Measurements from ENCODE around the gene GSTA2.
"Not testable (repeated sequence)": the region's sequence is repeated elsewhere in the genome, so short reads cannot be mapped to it uniquely, and the experiment has no call there.

GSTA2 gene

GRCh38 chr6:52712136-52712535 is 51.1 kb downstream of the GSTA2 start:
- DNase-seq (ENCODE audit: extremely low spot score): no peak
- no peak for TF ChIP-seq FOXK2 (IDR thresholded peaks at IDR 0.05)
- no peak for TF ChIP-seq TARDBP (IDR thresholded peaks at IDR 0.05)
- no peak for TF ChIP-seq BHLHE40 (IDR thresholded peaks at IDR 0.05; ENCODE audit: borderline replicate concordance)
- ChIA-PET CTCF (no interaction called here), POLR2A (no interaction called here)

- DNase-seq (ENCODE audit: extremely low spot score): no peak
- ChIA-PET POLR2A (no interaction called here), CTCF (interaction anchor here (0.7 kb wide), 1 partner anchor 367 kb away, joined by 3 read pairs; no protein-coding TSS in a partner anchor)
- TF ChIP-seq ARNT (IDR thresholded peaks at IDR 0.05) (no peak), CTBP1 (IDR thresholded peaks at IDR 0.05; ENCODE audit: borderline replicate concordance) (no peak), FOXM1 (IDR thresholded peaks at IDR 0.05; ENCODE audit: borderline replicate concordance) (no peak), SP1 (IDR thresholded peaks at IDR 0.05) (no peak), SUZ12 (IDR thresholded peaks at IDR 0.05) (no peak), TARDBP (IDR thresholded peaks at IDR 0.05) (no peak), LEF1 (IDR thresholded peaks at IDR 0.05; ENCODE audit: borderline replicate concordance) (no peak), NFRKB (IDR thresholded peaks at IDR 0.05) (no peak), FOXA1 (IDR thresholded peaks at IDR 0.05) (no peak), BHLHE40 (IDR thresholded peaks at IDR 0.05; ENCODE audit: borderline replicate concordance) (no peak), FOXK2 (IDR thresholded peaks at IDR 0.05) (no peak)
- TF ChIP-seq, protein P1, sequence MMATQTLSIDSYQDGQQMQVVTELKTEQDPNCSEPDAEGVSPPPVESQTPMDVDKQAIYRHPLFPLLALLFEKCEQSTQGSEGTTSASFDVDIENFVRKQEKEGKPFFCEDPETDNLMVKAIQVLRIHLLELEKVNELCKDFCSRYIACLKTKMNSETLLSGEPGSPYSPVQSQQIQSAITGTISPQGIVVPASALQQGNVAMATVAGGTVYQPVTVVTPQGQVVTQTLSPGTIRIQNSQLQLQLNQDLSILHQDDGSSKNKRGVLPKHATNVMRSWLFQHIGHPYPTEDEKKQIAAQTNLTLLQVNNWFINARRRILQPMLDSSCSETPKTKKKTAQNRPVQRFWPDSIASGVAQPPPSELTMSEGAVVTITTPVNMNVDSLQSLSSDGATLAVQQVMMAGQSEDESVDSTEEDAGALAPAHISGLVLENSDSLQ (IDR thresholded peaks at IDR 0.05): no peak
Observed at GRCh38 chr6:52707963-52708680, 55.2 kb downstream of the GSTA2 start.

GRCh38 chr6:52706001-52706400 is 57.3 kb downstream of the GSTA2 start:
- TF ChIP-seq FOXK2 (IDR thresholded peaks at IDR 0.05) (no peak), BHLHE40 (IDR thresholded peaks at IDR 0.05; ENCODE audit: borderline replicate concordance) (no peak), SUZ12 (IDR thresholded peaks at IDR 0.05) (no peak)
- TF ChIP-seq, protein P1 (IDR thresholded peaks at IDR 0.05): no peak
- POLR2A ChIA-PET: no interaction called here
- CTCF ChIA-PET: no interaction called here
- DNase-seq (ENCODE audit: extremely low spot score): no peak

DNA sequence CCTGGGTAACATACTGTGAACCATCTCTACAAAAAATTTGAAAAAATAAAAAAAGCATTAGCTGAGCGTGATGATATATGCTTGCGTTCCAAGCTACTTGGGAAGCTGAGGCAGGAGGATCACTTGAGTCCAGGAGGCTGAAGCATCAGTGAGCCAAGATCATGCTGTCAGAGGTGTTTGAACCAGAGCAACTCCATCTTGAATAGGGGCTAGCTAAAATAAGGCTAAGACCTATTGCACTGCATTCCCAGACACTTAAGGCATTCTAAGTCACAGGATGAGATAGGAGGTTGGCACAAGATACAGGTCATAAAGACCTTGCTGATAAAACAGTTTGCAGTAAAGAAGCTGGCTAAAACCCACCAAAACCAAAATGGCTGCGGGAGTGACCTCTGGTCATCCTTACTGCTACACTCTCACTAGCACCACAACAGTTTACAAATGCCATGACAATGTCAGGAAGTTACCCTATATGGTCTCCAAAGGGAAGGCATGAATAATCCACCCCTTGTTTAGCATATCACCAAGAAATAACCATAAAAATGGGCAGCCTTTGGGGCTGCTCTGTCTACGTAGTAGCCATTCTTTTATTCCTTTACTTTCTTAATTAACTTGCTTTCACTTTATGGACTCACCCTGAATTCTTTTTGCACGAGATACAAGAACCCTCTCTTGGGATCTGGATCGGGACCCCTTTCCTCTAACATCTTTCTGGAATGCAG is 58.3 kb downstream of the GSTA2 start:
- DNase-seq (ENCODE audit: extremely low spot score); POLR2A ChIA-PET; CTCF ChIA-PET: not testable (repeated sequence)

- CTCF ChIA-PET: interaction anchor here (1.4 kb wide), 1 partner anchor 21 kb away, joined by 3 read pairs; no protein-coding TSS in a partner anchor
- no peak for DNase-seq (ENCODE audit: extremely low spot score)
- TF ChIP-seq ARNT (IDR thresholded peaks at IDR 0.05) (no peak), TARDBP (IDR thresholded peaks at IDR 0.05) (no peak), FOXA1 (IDR thresholded peaks at IDR 0.05) (no peak)
- POLR2A ChIA-PET: no interaction called here
Observed at GRCh38 chr6:52704060-52704459, 59.2 kb downstream of the GSTA2 start.

Measured in HEK293T (cell line).